Thyroid gland (tissue), 4 donors: ENCODE measurements around the gene MIDN.

Experiments used
- CTCF ChIP-seq, 6 experiments: fragments of 200-600 bp in 3 of 6; fragments of 450-650 bp in 3 of 6; sonication (generic) in 3 of 6; IDR thresholded peaks; one replicate each; pipeline ENCODE4 v1.5.1; 2016 to 2019; ENCODE audit warnings: antibody characterized with exemption in 6 of 6, mild to moderate bottlenecking in 2 of 6, inconsistent platforms in 1 of 6, moderate library complexity in 1 of 6
- POLR2A ChIP-seq, 2 donors: fragments of 450-650 bp; IDR thresholded peaks; one replicate each; pipeline ENCODE4 v1.6.1; 2017; ENCODE audit warnings: antibody characterized with exemption in 2 of 2, mild to moderate bottlenecking in 2 of 2, moderate library complexity in 1 of 2

GRCh38 chr19:1248786-1249297 is 459 bp downstream of the MIDN start:
- peak; percentile 45 to 97 (median 86) for TF ChIP-seq CTCF (IDR thresholded peaks at IDR 0.05)
- TF ChIP-seq POLR2A (IDR thresholded peaks at IDR 0.05), result no peak
